ENCODE data around the gene CDH3. TPM values are rescaled to one million over a fixed set of nuclear protein-coding genes. Genes with fewer than 3 reads are reported as not detected.

CDH3 gene
- polyA plus RNA-seq, 2 of the 4 experiments (the other 2 are of a cell fraction) = 0.08 to 0.25 TPM

DNA sequence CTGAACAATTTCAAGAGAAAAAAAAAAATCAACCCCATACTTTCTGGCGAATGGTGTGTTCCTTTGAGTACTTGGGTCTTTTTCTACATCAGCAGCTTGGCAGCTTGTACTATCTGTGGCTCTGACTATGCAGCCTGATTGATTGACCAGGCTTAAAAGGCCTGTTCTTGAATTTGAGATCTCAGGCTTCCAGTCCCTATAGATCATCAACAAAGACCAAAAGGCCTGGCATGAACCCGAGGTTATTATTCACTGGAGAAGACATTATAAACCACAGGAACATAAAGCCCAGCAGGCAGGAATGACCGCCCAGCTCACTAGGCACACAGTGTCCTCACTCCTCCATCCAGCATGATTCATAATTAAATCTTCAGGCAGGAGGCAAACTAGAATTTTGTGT is 32.1 kb upstream of the CDH3 start:
- WGBS (ENCODE audit: missing lambda C conversion rate) = 18% methylated on average over 3 of the region's 3 CpGs
- ChIA-PET CTCF (interaction anchor here (0.8 to 1.1 kb wide), 2 partner anchors 12 to 22 kb away, joined by 3 to 4 read pairs; no protein-coding TSS in a partner anchor), POLR2A (no interaction called here)

DNA sequence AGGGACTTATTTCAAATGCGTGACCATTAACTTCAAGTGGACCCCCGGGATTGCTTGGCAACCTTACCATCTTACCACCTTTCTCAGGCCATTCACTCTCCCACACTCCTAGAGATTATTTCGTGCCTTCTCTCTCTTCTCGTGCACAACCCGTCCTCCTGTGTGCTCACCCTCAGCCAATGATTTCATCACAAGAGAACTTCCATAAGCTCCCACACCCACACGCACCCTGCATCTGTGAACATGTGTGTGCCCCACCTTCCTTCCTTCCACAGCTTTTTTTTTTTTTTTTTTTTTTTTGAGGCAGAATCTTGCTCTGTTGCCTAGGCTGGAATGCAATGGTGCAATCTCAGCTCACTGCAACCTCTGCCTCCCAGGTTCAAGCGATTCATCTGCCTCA is 27.4 kb upstream of the CDH3 start:
- ChIA-PET CTCF (interaction anchor here (0.5 to 0.7 kb wide), 2 partner anchors 26 to 89 kb away, joined by 3 read pairs; no protein-coding TSS in a partner anchor), POLR2A (no interaction called here)
- no peak for TF ChIP-seq JUN (IDR thresholded peaks at IDR 0.05)
- TF ChIP-seq ZNF302 (CRISPR knock-in tag; IDR thresholded peaks at IDR 0.05) = no peak
- no peak for TF ChIP-seq GATA3 (IDR thresholded peaks at IDR 0.05; ENCODE audit: borderline replicate concordance)
- no peak for TF ChIP-seq NPAS2 (CRISPR knock-in tag; IDR thresholded peaks at IDR 0.05; ENCODE audit: borderline replicate concordance)
- no peak for TF ChIP-seq HOXB5 (CRISPR knock-in tag; IDR thresholded peaks at IDR 0.05)
- no peak for TF ChIP-seq USF2 (IDR thresholded peaks at IDR 0.05)
- no peak for TF ChIP-seq FOXS1 (CRISPR knock-in tag; IDR thresholded peaks at IDR 0.05)
- TF ChIP-seq HOXB13 (CRISPR knock-in tag; IDR thresholded peaks at IDR 0.05; ENCODE audit: low read depth) = no peak
- no peak for TF ChIP-seq SMC3 (IDR thresholded peaks at IDR 0.05)
- no peak for TF ChIP-seq NR3C1 (IDR thresholded peaks at IDR 0.05)
- no peak for TF ChIP-seq PHF8 (IDR thresholded peaks at IDR 0.05; ENCODE audit: borderline replicate concordance, low read depth)
- no peak for TF ChIP-seq CHD4 (IDR thresholded peaks at IDR 0.05; ENCODE audit: borderline replicate concordance)
- no peak for TF ChIP-seq PBX3 (IDR thresholded peaks at IDR 0.05)
- no peak for TF ChIP-seq MAZ (IDR thresholded peaks at IDR 0.05; ENCODE audit: borderline replicate concordance, low read depth, low read length)
- TF ChIP-seq MAFK (IDR thresholded peaks at IDR 0.05; ENCODE audit: partially characterized antibody) = no peak
- TF ChIP-seq CHD2 (IDR thresholded peaks at IDR 0.05; ENCODE audit: low read length, partially characterized antibody) = no peak
- no peak for TF ChIP-seq RAD21 (conservative IDR thresholded peaks at IDR 0.05 in 1 of 2, IDR thresholded peaks at IDR 0.05 in 1 of 2)
- TF ChIP-seq RARB (CRISPR knock-in tag; IDR thresholded peaks at IDR 0.05) = no peak
- TF ChIP-seq KDM5A (IDR thresholded peaks at IDR 0.05) = no peak
- no peak for TF ChIP-seq RNF2 (IDR thresholded peaks at IDR 0.05; ENCODE audit: borderline replicate concordance, low read depth)
- Histone ChIP-seq H3K4me3 (no peak overlapping the region), H3K4me1 (no peaks in the 10 kb centered on the region), H3K4me2 (no peak overlapping the region), H3K9me3 (peaks cover 25% of the 10 kb centered on the region), H3K27ac (no peak overlapping the region)
- no peak for ATAC-seq
- no peak for DNase-seq (ENCODE audit: low read depth in 1 of 2, low spot score in 1 of 2)
- no peak for FAIRE-seq
- 63% methylated on average over 7 of the region's 7 CpGs for WGBS (ENCODE audit: missing lambda C conversion rate)

More for the DNA sequence above, 32.1 kb upstream of the CDH3 start:
- Histone ChIP-seq H3K4me1 (no peaks in the 10 kb centered on the region), H3K4me2 (no peak overlapping the region), H3K4me3 (no peak overlapping the region), H3K27ac (no peak overlapping the region), H3K9me3 (peaks cover 28% of the 10 kb centered on the region)
- TF ChIP-seq SREBF2 (IDR thresholded peaks at IDR 0.05) (no peak), EHMT2 (IDR thresholded peaks at IDR 0.05; ENCODE audit: low read depth) (no peak), HOXB5 (CRISPR knock-in tag; IDR thresholded peaks at IDR 0.05) (no peak), CHD4 (IDR thresholded peaks at IDR 0.05; ENCODE audit: borderline replicate concordance) (no peak), TP53 (CRISPR knock-in tag; IDR thresholded peaks at IDR 0.05) (no peak), ELK1 (IDR thresholded peaks at IDR 0.05; ENCODE audit: low read depth, low read length) (no peak), JUN (IDR thresholded peaks at IDR 0.05) (no peak), TFCP2L1 (CRISPR knock-in tag; IDR thresholded peaks at IDR 0.05) (no peak), ESRRA (IDR thresholded peaks at IDR 0.05; ENCODE audit: borderline replicate concordance, low read length) (no peak), ZSCAN20 (CRISPR knock-in tag; IDR thresholded peaks at IDR 0.05) (no peak)
- TF ChIP-seq, protein P1, sequence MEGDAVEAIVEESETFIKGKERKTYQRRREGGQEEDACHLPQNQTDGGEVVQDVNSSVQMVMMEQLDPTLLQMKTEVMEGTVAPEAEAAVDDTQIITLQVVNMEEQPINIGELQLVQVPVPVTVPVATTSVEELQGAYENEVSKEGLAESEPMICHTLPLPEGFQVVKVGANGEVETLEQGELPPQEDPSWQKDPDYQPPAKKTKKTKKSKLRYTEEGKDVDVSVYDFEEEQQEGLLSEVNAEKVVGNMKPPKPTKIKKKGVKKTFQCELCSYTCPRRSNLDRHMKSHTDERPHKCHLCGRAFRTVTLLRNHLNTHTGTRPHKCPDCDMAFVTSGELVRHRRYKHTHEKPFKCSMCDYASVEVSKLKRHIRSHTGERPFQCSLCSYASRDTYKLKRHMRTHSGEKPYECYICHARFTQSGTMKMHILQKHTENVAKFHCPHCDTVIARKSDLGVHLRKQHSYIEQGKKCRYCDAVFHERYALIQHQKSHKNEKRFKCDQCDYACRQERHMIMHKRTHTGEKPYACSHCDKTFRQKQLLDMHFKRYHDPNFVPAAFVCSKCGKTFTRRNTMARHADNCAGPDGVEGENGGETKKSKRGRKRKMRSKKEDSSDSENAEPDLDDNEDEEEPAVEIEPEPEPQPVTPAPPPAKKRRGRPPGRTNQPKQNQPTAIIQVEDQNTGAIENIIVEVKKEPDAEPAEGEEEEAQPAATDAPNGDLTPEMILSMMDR (IDR thresholded peaks at IDR 0.05) = no peak
- FAIRE-seq (no peak), DNase-seq (ENCODE audit: low read depth in 1 of 2, low spot score in 1 of 2) (no peak), ATAC-seq (no peak)
